ENCODE results near the gene KRTCAP2. TPM values are rescaled to one million over a fixed set of nuclear protein-coding genes. Genes with fewer than 3 reads are reported as not detected.

The KRTCAP2 gene
- total RNA-seq, 5 donors from 2014 or later (not counting 1 experiment from before 2014, with no cell fraction given) = 93.6 to 150 (median 138) TPM

DNA sequence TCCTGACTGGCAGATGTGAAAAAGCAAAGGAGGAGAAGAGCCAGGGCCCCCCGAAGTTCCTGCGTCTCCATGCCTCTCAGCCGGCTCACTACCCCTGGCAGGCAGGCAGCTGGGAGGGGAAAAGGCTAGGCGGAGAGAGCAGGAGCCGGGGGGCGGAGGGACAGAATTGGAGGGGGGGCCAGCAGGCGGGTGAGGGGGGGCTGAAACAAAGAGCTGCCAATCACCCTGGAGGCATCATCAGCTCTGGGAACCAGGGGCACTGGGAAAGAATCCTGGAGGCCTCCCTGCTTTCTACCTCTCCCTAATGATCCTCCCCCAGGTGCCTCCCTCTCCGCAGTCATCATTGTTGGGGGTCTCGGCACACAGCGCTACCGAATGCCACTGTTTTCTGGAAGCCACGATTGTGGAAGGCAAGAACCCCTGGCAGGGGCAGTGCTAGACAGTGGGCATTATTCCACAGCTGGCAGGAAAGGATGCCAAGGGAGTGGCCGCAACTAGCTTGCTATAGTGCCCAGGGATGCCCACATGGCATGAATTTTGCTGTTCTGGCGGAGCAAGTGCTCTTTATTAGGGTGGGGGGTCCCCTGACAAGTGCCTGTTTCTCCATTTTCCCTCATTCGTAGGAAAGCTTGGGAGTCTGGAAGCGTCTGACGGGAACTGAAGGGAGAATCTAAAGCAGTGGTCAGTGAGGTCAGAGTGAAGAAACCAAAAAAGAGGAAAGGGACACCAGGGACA is 34.9 kb upstream of the KRTCAP2 start, which contains the start of gene THBS3:
Gene THBS3 (minus strand): TSS at position 92 of the 735 bp plus-strand sequence. CDS start 21 bp downstream, at position 71.
- Mint-ChIP-seq H3K36me3 (peaks cover 4% of the 10 kb centered on the region), H3K4me1 (peaks cover 18 to 22% (median 19%) of the 10 kb centered on the region in 3 donors), H3K9me3 (no peaks in the 10 kb centered on the region), H3K27ac (peak within 1 kb of the TSS; percentile 88 to 94), H3K27me3 (no peaks in the 10 kb centered on the region), H3K4me3 (peak within 1 kb of the TSS; percentile 80 to 85 (median 84))
- Histone ChIP-seq H3K27me3 (replicated peaks in 1 of 2; ENCODE audit: control insufficient read depth in 2 of 2, extremely low read depth in 1 of 2, insufficient read depth in 2 of 2, low read length in 1 of 2) (no peaks in the 10 kb centered on the region), H3K4me1 (ENCODE audit: control insufficient read depth in 1 of 2, extremely low read depth in 1 of 2, insufficient read depth in 2 of 2, low read length in 2 of 2) (peaks cover 9 to 30% of the 10 kb centered on the region in 2 experiments), H3K9me3 (no peaks in the 10 kb centered on the region), H3K36me3 (ENCODE audit: control insufficient read depth in 2 of 2, extremely low read depth in 1 of 2, insufficient read depth in 1 of 2, low read length in 1 of 2) (peaks cover 3 to 8% of the 10 kb centered on the region in 2 donors), H3K27ac (ENCODE audit: low read length) (peak within 1 kb of the TSS; percentile 100), H3K4me3 (ENCODE audit: control insufficient read depth in 1 of 2, extremely low read depth in 1 of 2, low read length in 1 of 2) (peak within 1 kb of the TSS; percentile 71 to 87)
- ChIA-PET CTCF (interaction anchor here (0.6 to 3.7 kb wide), 6 partner anchors 12 to 72 kb away, joined by 3 to 21 read pairs (median 3); no protein-coding TSS in a partner anchor), POLR2A (interaction anchor here (0.8 to 1.4 kb wide), 2 partner anchors 13 to 14 kb away, joined by 3 to 9 read pairs; no protein-coding TSS in a partner anchor)
- 58% methylated on average over 11 of the region's 17 CpGs for WGBS (ENCODE audit: insufficient coverage)
- ATAC-seq (replicated peaks in 1 of 4) = no peak
- peak in 1 of 35 experiments; percentile 16 for DNase-seq

DNA sequence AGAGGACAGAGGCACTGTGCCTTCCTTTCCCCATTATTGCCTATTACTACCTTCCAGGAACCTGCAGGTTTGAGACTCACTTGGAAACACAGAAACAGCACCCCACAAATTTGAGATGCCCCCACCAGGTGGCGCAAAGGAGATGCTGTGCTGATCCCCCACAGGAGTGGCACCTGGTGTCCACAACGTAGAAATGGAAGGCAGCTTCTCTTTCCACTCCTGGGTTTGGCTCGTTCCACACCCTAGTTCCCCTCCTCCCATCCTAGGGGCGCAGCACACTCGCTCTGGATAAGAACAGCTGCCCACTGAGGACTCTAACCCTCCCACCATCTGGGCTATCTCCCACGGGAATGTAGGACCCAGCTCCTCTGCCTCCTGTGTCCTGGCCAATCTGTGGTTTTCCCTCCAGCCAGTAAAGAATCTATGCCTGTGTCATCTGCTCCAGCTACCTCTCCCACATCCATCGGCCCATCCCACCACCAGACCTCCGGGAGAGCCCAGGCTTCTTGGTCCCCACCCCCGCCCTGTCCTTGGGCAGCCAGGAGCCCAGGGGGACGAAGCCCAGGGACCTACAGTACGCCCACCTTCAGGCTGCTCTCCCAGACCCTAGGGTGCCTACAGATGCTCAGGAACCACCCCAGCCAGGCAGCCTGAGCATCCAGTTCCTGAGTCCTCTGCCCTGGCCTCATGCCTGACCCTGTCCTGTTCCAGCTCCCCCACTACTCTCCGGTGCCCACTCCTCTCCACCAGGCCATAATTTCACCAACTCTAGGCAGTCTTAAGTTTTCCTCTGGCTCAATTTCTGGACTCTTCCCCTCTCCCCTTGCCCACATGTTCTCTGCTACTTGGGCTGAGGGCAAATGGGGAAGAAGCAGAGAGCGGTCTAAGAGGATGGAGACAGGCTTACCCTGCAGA is 34.0 kb upstream of the KRTCAP2 start:
- CTCF ChIA-PET = interaction anchor here (0.6 to 3.7 kb wide), 14 partner anchors 9 to 71 kb away, joined by 3 to 21 read pairs (median 4); partner anchors contain the start of gene KRTCAP2 (in 1 of the 2)
- Histone ChIP-seq H3K4me3 (ENCODE audit: control insufficient read depth in 1 of 2, extremely low read depth in 1 of 2, low read length in 1 of 2) (no peak overlapping the region), H3K27ac (ENCODE audit: low read length) (peak overlapping the region; percentile 100), H3K27me3 (replicated peaks in 1 of 2; ENCODE audit: control insufficient read depth in 2 of 2, extremely low read depth in 1 of 2, insufficient read depth in 2 of 2, low read length in 1 of 2) (no peaks in the 10 kb centered on the region), H3K9me3 (no peaks in the 10 kb centered on the region), H3K36me3 (ENCODE audit: control insufficient read depth in 2 of 2, extremely low read depth in 1 of 2, insufficient read depth in 1 of 2, low read length in 1 of 2) (peaks cover 3 to 7% of the 10 kb centered on the region in 2 donors), H3K4me1 (ENCODE audit: control insufficient read depth in 1 of 2, extremely low read depth in 1 of 2, insufficient read depth in 2 of 2, low read length in 2 of 2) (peaks cover 9 to 30% of the 10 kb centered on the region in 2 experiments)
- ATAC-seq (replicated peaks in 1 of 4) (peak; percentile 44 to 56 (median 46)), DNase-seq (peak; percentile 75 to 96 (median 89))
- H3K27ac Mint-ChIP-seq = peak overlapping the region; percentile 87 to 90
- WGBS (ENCODE audit: insufficient coverage) = 39% methylated on average over 12 of the region's 13 CpGs
- peak overlapping the region; percentile 65 to 84 (median 68) for H3K4me3 Mint-ChIP-seq
- POLR2A ChIA-PET = interaction anchor here (0.8 to 1.4 kb wide), 2 partner anchors 13 kb away, joined by 3 to 9 read pairs; no protein-coding TSS in a partner anchor
- no peaks in the 10 kb centered on the region for H3K27me3 Mint-ChIP-seq
- H3K4me1 Mint-ChIP-seq = peaks cover 18 to 22% (median 19%) of the 10 kb centered on the region in 3 donors
- H3K9me3 Mint-ChIP-seq = no peaks in the 10 kb centered on the region
- peaks cover 4% of the 10 kb centered on the region for H3K36me3 Mint-ChIP-seq

- Histone ChIP-seq H3K36me3 (ENCODE audit: control insufficient read depth in 2 of 2, extremely low read depth in 1 of 2, insufficient read depth in 1 of 2, low read length in 1 of 2) (peaks cover 3% of the 10 kb centered on the region in 2 donors), H3K4me1 (ENCODE audit: control insufficient read depth in 1 of 2, extremely low read depth in 1 of 2, insufficient read depth in 2 of 2, low read length in 2 of 2) (peaks cover 9 to 30% of the 10 kb centered on the region in 2 experiments), H3K9me3 (no peaks in the 10 kb centered on the region), H3K4me3 (ENCODE audit: control insufficient read depth in 1 of 2, extremely low read depth in 1 of 2, low read length in 1 of 2) (no peak overlapping the region), H3K27me3 (replicated peaks in 1 of 2; ENCODE audit: control insufficient read depth in 2 of 2, extremely low read depth in 1 of 2, insufficient read depth in 2 of 2, low read length in 1 of 2) (no peaks in the 10 kb centered on the region), H3K27ac (ENCODE audit: low read length) (no peak overlapping the region)
- no peak overlapping the region for H3K27ac Mint-ChIP-seq
- POLR2A ChIA-PET = interaction anchor here in 1 of 2 donors (0.5 kb wide), 1 partner anchor 200 kb away, joined by 4 read pairs; no protein-coding TSS in a partner anchor
- peaks cover 4% of the 10 kb centered on the region for H3K36me3 Mint-ChIP-seq
- CTCF ChIA-PET = interaction anchor here (1.2 to 1.7 kb wide), 4 partner anchors 10 to 38 kb away, joined by 4 to 16 read pairs (median 10); no protein-coding TSS in a partner anchor
- DNase-seq = no peak
- no peak overlapping the region for H3K4me3 Mint-ChIP-seq
- peaks cover 18 to 22% (median 19%) of the 10 kb centered on the region in 3 donors for H3K4me1 Mint-ChIP-seq
- WGBS (ENCODE audit: insufficient coverage) = 93% methylated on average over 2 of the region's 9 CpGs
- H3K27me3 Mint-ChIP-seq = no peaks in the 10 kb centered on the region
- ATAC-seq (replicated peaks in 1 of 4) = no peak
- H3K9me3 Mint-ChIP-seq = no peaks in the 10 kb centered on the region
Observed at GRCh38 chr1:155205969-155206593, 33.0 kb upstream of the KRTCAP2 start.

DNA sequence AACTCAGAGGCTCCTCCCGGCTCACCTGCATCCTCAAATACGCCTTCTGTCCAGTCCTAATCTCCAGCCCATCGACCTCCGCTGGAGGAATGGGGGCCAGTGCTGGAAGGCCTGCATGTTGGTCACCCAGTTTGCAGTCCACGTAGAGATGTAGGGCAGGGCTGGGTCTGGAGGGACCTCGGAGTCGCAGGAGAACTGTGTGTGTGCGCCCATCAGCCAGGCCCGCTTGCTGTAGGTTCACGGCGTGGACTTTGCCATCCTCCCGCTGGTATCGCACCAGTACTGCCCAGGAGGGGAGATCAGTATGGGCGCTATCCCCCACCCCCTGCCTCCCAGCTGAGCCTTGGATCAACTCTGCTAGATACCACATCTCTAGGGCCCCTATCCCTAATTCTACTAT is 31.9 kb upstream of the KRTCAP2 start:
- ChIA-PET POLR2A (no interaction called here), CTCF (no interaction called here)
- ATAC-seq (replicated peaks in 1 of 4) = no peak
- H3K36me3 ChIP-seq (ENCODE audit: control insufficient read depth in 2 of 2, extremely low read depth in 1 of 2, insufficient read depth in 1 of 2, low read length in 1 of 2) = peaks cover 0 to under 1% of the 10 kb centered on the region in 2 donors
- H3K4me1 ChIP-seq (ENCODE audit: control insufficient read depth in 1 of 2, extremely low read depth in 1 of 2, insufficient read depth in 2 of 2, low read length in 2 of 2) = peaks cover 9 to 30% of the 10 kb centered on the region in 2 experiments
- Mint-ChIP-seq H3K9me3 (no peaks in the 10 kb centered on the region), H3K27ac (no peak overlapping the region), H3K36me3 (no peaks in the 10 kb centered on the region), H3K27me3 (no peaks in the 10 kb centered on the region), H3K4me1 (peaks cover 18 to 22% (median 19%) of the 10 kb centered on the region in 3 donors), H3K4me3 (no peak overlapping the region)
- 72% methylated on average over 3 of the region's 14 CpGs for WGBS (ENCODE audit: insufficient coverage)
- no peak for DNase-seq
- H3K27me3 ChIP-seq (replicated peaks in 1 of 2; ENCODE audit: control insufficient read depth in 2 of 2, extremely low read depth in 1 of 2, insufficient read depth in 2 of 2, low read length in 1 of 2) = no peaks in the 10 kb centered on the region
- no peak overlapping the region for H3K4me3 ChIP-seq (ENCODE audit: control insufficient read depth in 1 of 2, extremely low read depth in 1 of 2, low read length in 1 of 2)
- H3K27ac ChIP-seq (ENCODE audit: low read length) = no peak overlapping the region
- no peaks in the 10 kb centered on the region for H3K9me3 ChIP-seq

DNA sequence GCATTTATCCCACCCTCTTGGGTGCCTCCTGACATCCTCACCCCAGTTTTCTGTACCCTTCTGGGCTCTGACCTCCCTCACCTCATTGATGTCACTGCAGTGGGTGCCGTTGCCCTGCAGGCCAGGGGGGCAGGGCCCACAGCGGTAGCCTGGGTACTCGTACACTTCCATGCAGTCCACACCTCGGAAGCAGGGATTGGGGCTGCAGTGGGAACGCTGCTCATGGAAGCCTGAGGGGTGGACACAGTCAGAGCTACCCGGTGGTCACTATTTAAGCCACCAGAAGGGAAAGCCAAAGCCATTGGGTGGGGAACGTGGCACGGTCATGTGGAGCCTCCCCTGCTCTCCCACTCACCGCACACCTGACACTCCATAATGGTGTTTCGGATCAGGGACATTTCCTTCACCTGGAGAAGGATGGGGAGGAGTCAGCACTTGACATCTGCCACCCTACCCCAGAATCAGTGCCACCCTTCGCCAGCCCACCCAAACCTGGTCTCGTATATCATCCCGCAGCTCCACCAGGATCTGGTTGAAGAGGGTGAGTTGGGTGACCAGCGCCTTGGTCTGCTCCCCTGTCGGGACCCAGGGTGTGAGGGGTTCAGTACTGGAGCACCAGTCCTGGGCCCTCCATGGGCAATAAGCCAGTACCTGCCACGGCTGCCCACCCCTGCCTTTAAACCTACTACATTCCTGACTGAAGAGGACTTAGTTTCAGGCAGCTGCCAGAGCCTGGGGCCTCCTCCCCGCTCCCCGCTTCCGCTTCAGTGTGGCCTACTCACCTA is 29.8 kb upstream of the KRTCAP2 start:
- Mint-ChIP-seq H3K27ac (no peak overlapping the region), H3K4me3 (no peak overlapping the region), H3K9me3 (no peaks in the 10 kb centered on the region), H3K4me1 (peaks cover 11 to 13% (median 11%) of the 10 kb centered on the region in 3 donors), H3K36me3 (no peaks in the 10 kb centered on the region), H3K27me3 (no peaks in the 10 kb centered on the region)
- CTCF ChIA-PET = interaction anchor here in 1 of 2 donors (0.6 kb wide), 1 partner anchor 345 kb away, joined by 4 read pairs; no protein-coding TSS in a partner anchor
- Histone ChIP-seq H3K9me3 (no peaks in the 10 kb centered on the region), H3K27me3 (replicated peaks in 1 of 2; ENCODE audit: control insufficient read depth in 2 of 2, extremely low read depth in 1 of 2, insufficient read depth in 2 of 2, low read length in 1 of 2) (no peaks in the 10 kb centered on the region), H3K4me1 (ENCODE audit: control insufficient read depth in 1 of 2, extremely low read depth in 1 of 2, insufficient read depth in 2 of 2, low read length in 2 of 2) (peaks cover 0 to 14% of the 10 kb centered on the region in 2 experiments), H3K4me3 (ENCODE audit: control insufficient read depth in 1 of 2, extremely low read depth in 1 of 2, low read length in 1 of 2) (no peak overlapping the region), H3K36me3 (ENCODE audit: control insufficient read depth in 2 of 2, extremely low read depth in 1 of 2, insufficient read depth in 1 of 2, low read length in 1 of 2) (peaks cover 0 to 2% of the 10 kb centered on the region in 2 donors), H3K27ac (ENCODE audit: low read length) (no peak overlapping the region)
- POLR2A ChIA-PET = no interaction called here
- DNase-seq (no peak), ATAC-seq (replicated peaks in 1 of 4) (no peak)
- WGBS (ENCODE audit: insufficient coverage) = 93% methylated on average over 9 of the region's 19 CpGs

All from T-cell (primary cell).